H1 (cell line): Measurements from ENCODE around the gene AGFG2. TPM values are rescaled to one million over a fixed set of nuclear protein-coding genes. Genes with fewer than 3 reads are reported as not detected.

Source experiments
- BCL11A ChIP-seq, 2 experiments: IDR thresholded peaks; one replicate each; pipeline ENCODE4 v1.6.1; 2011; ENCODE audit warnings: low read depth in 2 of 2, low read length in 2 of 2, mild to moderate bottlenecking in 2 of 2
- CREB1 ChIP-seq: IDR thresholded peaks from 2 replicates; pipeline ENCODE4 v1.6.1; 2012; ENCODE audit warnings: inconsistent platforms
- EP300 ChIP-seq, 2 experiments: IDR thresholded peaks; 1 replicate in 1 of 2; 2 replicates in 1 of 2; pipeline ENCODE4 v1.6.1; 2011 to 2012; ENCODE audit warnings: low read depth in 2 of 2, low read length in 2 of 2, mild to moderate bottlenecking in 2 of 2, borderline replicate concordance in 1 of 2, inconsistent platforms in 1 of 2, moderate library complexity in 1 of 2
- POLR2AphosphoS5 ChIP-seq: IDR thresholded peaks from 2 replicates; pipeline ENCODE4 v1.6.1; 2011; ENCODE audit warnings: low read depth, low read length
- RAD21 ChIP-seq, 2 experiments: IDR thresholded peaks in 1 of 2; conservative IDR thresholded peaks in 1 of 2; 2 replicates each; pipeline ENCODE4 v1.6.1; 2011; ENCODE audit warnings: low read depth in 2 of 2, low read length in 2 of 2, improper control_type of control experiment in 1 of 2, inconsistent platforms in 1 of 2, mild to moderate bottlenecking in 1 of 2, moderate library complexity in 1 of 2
- RBBP5 ChIP-seq: IDR thresholded peaks from 2 replicates; pipeline ENCODE4 v1.7.1; 2012; ENCODE audit warnings: low read depth, mild to moderate bottlenecking, inconsistent platforms, low read length, moderate library complexity, borderline replicate concordance
- RFX5 ChIP-seq: IDR thresholded peaks from 2 replicates; pipeline ENCODE4 v1.6.1; 2011; ENCODE audit warnings: low read depth, low read length, improper control_type of control experiment, borderline replicate concordance
- SUZ12 ChIP-seq: fragments of 200-600 bp; sonication (generic); IDR thresholded peaks from 2 replicates; pipeline ENCODE4 v1.6.1; 2012; ENCODE audit warnings: mild to moderate bottlenecking, inconsistent platforms, low read length, moderate library complexity, mixed read lengths
- YY1 ChIP-seq: IDR thresholded peaks from 2 replicates; pipeline ENCODE4 v1.6.1; 2011; ENCODE audit warnings: low read depth, mild to moderate bottlenecking, low read length
- polyA plus RNA-seq, 7 experiments: library from polyadenylated mRNA; depleted of rRNA in 3 of 7; stranded (reverse) in 5 of 7; unstranded in 2 of 7; fragments of >200 nt in 5 of 7; fragments of 200-250 nt in 2 of 7; gene quantifications; 1 replicate in 5 of 7; 2 replicates in 1 of 7; 4 replicates in 1 of 7; pipeline versions ENCODE4 v1.2.1 to v1.2.3, GENCODE V29; 2011 to 2013; ENCODE audit warnings: missing spikeins in 2 of 7, mixed read lengths in 2 of 7
- total RNA-seq: library from RNA; stranded (reverse); fragmentation: NEBNext Ultra II Directional; extraction: Animal tissue kit (Norgen Biotek cat#: 25700); gene quantifications from 2 replicates; pipeline ENCODE4 v1.2.1, GENCODE V29; 2021
- TF ChIP-seq, protein P1 (sequence below), 3 experiments: IDR thresholded peaks; 1 replicate in 2 of 3; 2 replicates in 1 of 3; pipeline versions ENCODE4 v1.5.1 to v1.6.1; 2011; ENCODE audit warnings: low read length in 3 of 3, mild to moderate bottlenecking in 3 of 3, inconsistent platforms in 2 of 3, low read depth in 1 of 3, moderate library complexity in 1 of 3; ENCODE audit not compliant: insufficient read depth in 1 of 3; ENCODE audit errors: control extremely low read depth in 1 of 3

AGFG2 gene
- total and polyA plus RNA-seq, 2 of the 8 experiments (the other 6 are each of a cell fraction or from before 2014, with no cell fraction given), result 7.6 to 11.2 TPM

- TF ChIP-seq SUZ12 (no peak), BCL11A (IDR thresholded peaks at IDR 0.05; ENCODE audit: low read depth in 2 of 2, low read length in 2 of 2) (no peak), CREB1 (peak; percentile 90), YY1 (no peak), RAD21 (IDR thresholded peaks at IDR 0.05 in 1 of 2, conservative IDR thresholded peaks at IDR 0.05 in 1 of 2; ENCODE audit: low read depth in 2 of 2, low read length in 2 of 2) (peak in 1 of 2 experiments; percentile 8; a peak in 1 of 4 replicates), EP300 (IDR thresholded peaks at IDR 0.05; ENCODE audit: borderline replicate concordance in 1 of 2, low read depth in 2 of 2, low read length in 2 of 2) (no peak), RBBP5 (no peak), POLR2AphosphoS5 (0 out of 2 replicates have a peak, but pooled peaks have one; percentile 59), RFX5 (no peak)
- TF ChIP-seq, protein P1, sequence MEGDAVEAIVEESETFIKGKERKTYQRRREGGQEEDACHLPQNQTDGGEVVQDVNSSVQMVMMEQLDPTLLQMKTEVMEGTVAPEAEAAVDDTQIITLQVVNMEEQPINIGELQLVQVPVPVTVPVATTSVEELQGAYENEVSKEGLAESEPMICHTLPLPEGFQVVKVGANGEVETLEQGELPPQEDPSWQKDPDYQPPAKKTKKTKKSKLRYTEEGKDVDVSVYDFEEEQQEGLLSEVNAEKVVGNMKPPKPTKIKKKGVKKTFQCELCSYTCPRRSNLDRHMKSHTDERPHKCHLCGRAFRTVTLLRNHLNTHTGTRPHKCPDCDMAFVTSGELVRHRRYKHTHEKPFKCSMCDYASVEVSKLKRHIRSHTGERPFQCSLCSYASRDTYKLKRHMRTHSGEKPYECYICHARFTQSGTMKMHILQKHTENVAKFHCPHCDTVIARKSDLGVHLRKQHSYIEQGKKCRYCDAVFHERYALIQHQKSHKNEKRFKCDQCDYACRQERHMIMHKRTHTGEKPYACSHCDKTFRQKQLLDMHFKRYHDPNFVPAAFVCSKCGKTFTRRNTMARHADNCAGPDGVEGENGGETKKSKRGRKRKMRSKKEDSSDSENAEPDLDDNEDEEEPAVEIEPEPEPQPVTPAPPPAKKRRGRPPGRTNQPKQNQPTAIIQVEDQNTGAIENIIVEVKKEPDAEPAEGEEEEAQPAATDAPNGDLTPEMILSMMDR (IDR thresholded peaks at IDR 0.05; ENCODE audit: control extremely low read depth in 1 of 3, insufficient read depth in 1 of 3, low read depth in 1 of 3, low read length in 3 of 3), result no peak
- TF ChIP-seq, all 59 proteins: peak for 23
Observed at GRCh38 chr7:100538654-100539435, at the start of gene AGFG2 (continued).
